ENCODE measurements around the gene SLC2A13.

The SLC2A13 gene

GRCh38 chr12:39959031-39959430 lies 146.8 kb downstream of the SLC2A13 start:
- Histone ChIP-seq H3K9me3 (ENCODE audit: control insufficient read depth in 1 of 2, low read length in 2 of 2) (no peaks in the 10 kb centered on the region), H3K4me1 (ENCODE audit: control insufficient read depth in 1 of 2, insufficient read depth in 2 of 2, low read length in 2 of 2) (no peaks in the 10 kb centered on the region), H3K27ac (ENCODE audit: low read length) (no peak overlapping the region), H3K36me3 (ENCODE audit: control insufficient read depth in 1 of 2, insufficient read depth in 2 of 2, low read length in 2 of 2) (no peaks in the 10 kb centered on the region), H3K27me3 (ENCODE audit: low read depth, low read length) (no peaks in the 10 kb centered on the region), H3K4me3 (ENCODE audit: low read depth in 1 of 2, low read length in 2 of 2) (no peak overlapping the region)

GRCh38 chr12:39958377-39958776 lies 147.5 kb downstream of the SLC2A13 start:
- Histone ChIP-seq H3K4me1 (ENCODE audit: control insufficient read depth in 1 of 2, insufficient read depth in 2 of 2, low read length in 2 of 2) (no peaks in the 10 kb centered on the region), H3K27ac (ENCODE audit: low read length) (no peak overlapping the region), H3K27me3 (ENCODE audit: low read depth, low read length) (no peaks in the 10 kb centered on the region), H3K36me3 (ENCODE audit: control insufficient read depth in 1 of 2, insufficient read depth in 2 of 2, low read length in 2 of 2) (no peaks in the 10 kb centered on the region), H3K9me3 (ENCODE audit: control insufficient read depth in 1 of 2, low read length in 2 of 2) (no peaks in the 10 kb centered on the region), H3K4me3 (ENCODE audit: low read depth in 1 of 2, low read length in 2 of 2) (no peak overlapping the region)

DNA sequence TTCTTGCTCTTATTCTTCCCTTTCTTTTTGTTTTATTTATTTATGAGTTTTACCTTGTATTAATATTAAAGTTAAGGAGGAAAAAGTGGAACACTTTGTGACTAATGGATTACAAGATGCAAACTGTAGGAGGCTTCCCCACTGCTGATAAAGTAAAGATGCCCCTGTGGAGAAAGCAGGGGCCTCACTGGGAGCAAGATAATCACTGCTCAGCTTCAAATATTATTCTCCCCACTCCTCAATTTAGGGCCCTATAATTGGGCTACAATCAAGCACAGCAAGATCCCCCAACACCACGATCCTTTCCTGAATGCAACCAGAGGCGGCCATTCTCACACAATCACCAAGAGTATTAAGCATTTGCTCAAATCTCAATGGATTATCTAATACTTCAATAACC lies 149.2 kb downstream of the SLC2A13 start:
- H3K27me3 ChIP-seq (ENCODE audit: low read depth, low read length), result no peaks in the 10 kb centered on the region

DNA sequence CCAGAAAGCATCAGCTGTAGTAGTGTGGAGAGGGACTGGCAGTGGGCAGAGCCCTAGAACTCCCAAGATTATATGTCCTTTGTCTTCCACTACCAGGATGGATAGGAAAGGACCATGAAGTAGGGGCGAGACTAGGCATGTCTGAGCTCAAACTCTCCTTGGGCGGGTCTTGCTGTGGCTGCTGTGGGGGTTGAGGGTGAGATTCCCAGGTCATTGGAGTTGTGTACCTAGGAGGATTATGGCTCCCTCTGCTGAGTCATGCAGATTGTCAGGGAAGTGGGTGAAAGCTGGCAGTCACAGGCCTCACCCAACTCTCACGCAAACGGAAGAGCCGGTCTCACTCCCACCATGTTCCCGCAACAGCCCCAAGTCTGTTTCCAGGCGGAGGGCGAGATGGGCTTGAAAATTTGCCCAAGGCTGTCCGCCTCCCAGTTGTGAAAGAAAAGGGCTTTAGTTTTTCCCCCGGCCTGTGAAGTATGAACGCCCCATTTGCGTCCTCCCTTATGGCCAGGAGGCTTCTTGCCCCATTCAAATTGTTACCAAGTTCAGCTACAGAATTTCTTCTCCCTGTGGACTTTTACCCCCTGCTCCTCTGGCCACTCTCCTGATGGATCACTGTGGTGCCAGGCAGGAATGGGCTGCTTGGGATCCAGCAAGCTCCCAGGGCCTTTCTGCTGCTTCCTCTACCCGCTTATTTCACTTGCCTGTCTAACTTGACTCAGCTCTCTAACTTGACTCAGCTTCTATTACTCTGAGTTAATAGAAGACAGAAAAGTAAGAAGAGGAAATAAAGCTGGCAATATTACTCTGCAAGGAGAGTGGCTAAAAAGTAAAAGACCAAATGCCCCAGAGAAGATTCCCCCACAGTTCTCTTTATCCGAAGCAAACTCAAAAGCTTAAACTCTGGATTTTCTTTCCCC lies 159.3 kb downstream of the SLC2A13 start:
- no peaks in the 10 kb centered on the region for H3K27me3 ChIP-seq (ENCODE audit: low read depth, low read length)
- H3K27ac ChIP-seq (ENCODE audit: low read length), result no peak overlapping the region
- no peaks in the 10 kb centered on the region for H3K9me3 ChIP-seq (ENCODE audit: control insufficient read depth in 1 of 2, low read length in 2 of 2)
- H3K4me1 ChIP-seq (ENCODE audit: control insufficient read depth in 1 of 2, insufficient read depth in 2 of 2, low read length in 2 of 2), result no peaks in the 10 kb centered on the region
- no peak overlapping the region for H3K4me3 ChIP-seq (ENCODE audit: low read depth in 1 of 2, low read length in 2 of 2)
- H3K36me3 ChIP-seq (ENCODE audit: control insufficient read depth in 1 of 2, insufficient read depth in 2 of 2, low read length in 2 of 2), result no peaks in the 10 kb centered on the region

More for the DNA sequence above, 149.2 kb downstream of the SLC2A13 start:
- Histone ChIP-seq H3K4me1 (ENCODE audit: control insufficient read depth in 1 of 2, insufficient read depth in 2 of 2, low read length in 2 of 2) (no peaks in the 10 kb centered on the region), H3K36me3 (ENCODE audit: control insufficient read depth in 1 of 2, insufficient read depth in 2 of 2, low read length in 2 of 2) (no peaks in the 10 kb centered on the region), H3K9me3 (ENCODE audit: control insufficient read depth in 1 of 2, low read length in 2 of 2) (no peaks in the 10 kb centered on the region), H3K4me3 (ENCODE audit: low read depth in 1 of 2, low read length in 2 of 2) (no peak overlapping the region), H3K27ac (ENCODE audit: low read length) (no peak overlapping the region)

GRCh38 chr12:39937119-39937518 lies 168.8 kb downstream of the SLC2A13 start:
- no peaks in the 10 kb centered on the region for H3K36me3 ChIP-seq (ENCODE audit: control insufficient read depth in 1 of 2, insufficient read depth in 2 of 2, low read length in 2 of 2)
- H3K27ac ChIP-seq (ENCODE audit: low read length), result no peak overlapping the region
- no peaks in the 10 kb centered on the region for H3K4me1 ChIP-seq (ENCODE audit: control insufficient read depth in 1 of 2, insufficient read depth in 2 of 2, low read length in 2 of 2)
- no peaks in the 10 kb centered on the region for H3K27me3 ChIP-seq (ENCODE audit: low read depth, low read length)
- H3K4me3 ChIP-seq (ENCODE audit: low read depth in 1 of 2, low read length in 2 of 2), result no peak overlapping the region
- no peaks in the 10 kb centered on the region for H3K9me3 ChIP-seq (ENCODE audit: control insufficient read depth in 1 of 2, low read length in 2 of 2)

DNA sequence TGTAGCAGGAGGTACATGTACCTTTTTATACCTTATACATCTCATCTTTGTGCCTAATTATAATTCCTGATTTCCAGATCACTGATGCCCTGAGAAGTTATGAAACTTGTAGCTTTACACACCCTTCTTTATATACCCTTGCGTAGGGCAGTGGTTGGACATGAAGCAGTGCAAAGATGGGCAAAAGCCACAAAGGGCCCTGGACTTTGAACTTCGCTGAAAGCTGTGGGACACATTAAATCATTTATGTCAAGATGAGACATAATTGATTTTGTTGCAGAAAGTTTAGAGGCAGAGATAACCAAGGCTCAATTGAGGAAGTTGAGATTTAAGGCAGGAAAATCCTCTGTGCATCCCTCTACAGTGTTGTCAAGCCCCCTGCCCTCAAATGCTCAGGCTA lies 170.0 kb downstream of the SLC2A13 start:
- no peak overlapping the region for H3K4me3 ChIP-seq (ENCODE audit: low read depth in 1 of 2, low read length in 2 of 2)
- no peaks in the 10 kb centered on the region for H3K4me1 ChIP-seq (ENCODE audit: control insufficient read depth in 1 of 2, insufficient read depth in 2 of 2, low read length in 2 of 2)
- H3K36me3 ChIP-seq (ENCODE audit: control insufficient read depth in 1 of 2, insufficient read depth in 2 of 2, low read length in 2 of 2), result no peaks in the 10 kb centered on the region
- no peak overlapping the region for H3K27ac ChIP-seq (ENCODE audit: low read length)
- no peaks in the 10 kb centered on the region for H3K9me3 ChIP-seq (ENCODE audit: control insufficient read depth in 1 of 2, low read length in 2 of 2)
- no peaks in the 10 kb centered on the region for H3K27me3 ChIP-seq (ENCODE audit: low read depth, low read length)

DNA sequence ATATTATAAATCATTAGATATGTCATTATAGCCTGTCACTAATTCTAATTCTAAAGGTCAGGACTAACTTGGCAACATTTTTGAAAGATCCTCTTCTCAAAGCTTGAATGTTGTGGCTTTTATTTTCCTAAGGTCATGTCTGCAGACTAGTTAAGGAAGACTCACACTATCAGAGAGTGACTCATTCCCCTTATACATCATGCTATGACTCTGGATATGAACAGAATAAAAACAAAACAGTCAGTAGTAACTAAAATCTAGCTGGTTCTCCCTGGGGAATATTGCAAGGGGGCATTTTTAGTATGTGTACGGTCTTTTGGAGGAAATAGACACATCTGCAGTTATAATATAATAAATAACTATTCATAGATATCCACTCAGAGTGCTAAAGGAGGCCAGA lies 170.6 kb downstream of the SLC2A13 start:
- H3K36me3 ChIP-seq (ENCODE audit: control insufficient read depth in 1 of 2, insufficient read depth in 2 of 2, low read length in 2 of 2), result no peaks in the 10 kb centered on the region
- no peaks in the 10 kb centered on the region for H3K4me1 ChIP-seq (ENCODE audit: control insufficient read depth in 1 of 2, insufficient read depth in 2 of 2, low read length in 2 of 2)
- no peaks in the 10 kb centered on the region for H3K27me3 ChIP-seq (ENCODE audit: low read depth, low read length)
- no peak overlapping the region for H3K4me3 ChIP-seq (ENCODE audit: low read depth in 1 of 2, low read length in 2 of 2)
- no peaks in the 10 kb centered on the region for H3K9me3 ChIP-seq (ENCODE audit: control insufficient read depth in 1 of 2, low read length in 2 of 2)
- H3K27ac ChIP-seq (ENCODE audit: low read length), result no peak overlapping the region

- Histone ChIP-seq H3K4me3 (ENCODE audit: low read depth in 1 of 2, low read length in 2 of 2) (no peak overlapping the region), H3K36me3 (ENCODE audit: control insufficient read depth in 1 of 2, insufficient read depth in 2 of 2, low read length in 2 of 2) (no peaks in the 10 kb centered on the region), H3K27me3 (ENCODE audit: low read depth, low read length) (no peaks in the 10 kb centered on the region), H3K27ac (ENCODE audit: low read length) (no peak overlapping the region), H3K9me3 (ENCODE audit: control insufficient read depth in 1 of 2, low read length in 2 of 2) (no peaks in the 10 kb centered on the region), H3K4me1 (ENCODE audit: control insufficient read depth in 1 of 2, insufficient read depth in 2 of 2, low read length in 2 of 2) (no peaks in the 10 kb centered on the region)
Measured at GRCh38 chr12:39931857-39932256, 174.0 kb downstream of the SLC2A13 start.

- H3K4me1 ChIP-seq (ENCODE audit: control insufficient read depth in 1 of 2, insufficient read depth in 2 of 2, low read length in 2 of 2), result no peaks in the 10 kb centered on the region
- no peak overlapping the region for H3K27ac ChIP-seq (ENCODE audit: low read length)
Measured at GRCh38 chr12:39931231-39931630, 174.7 kb downstream of the SLC2A13 start.

GRCh38 chr12:39930101-39930500 lies 175.8 kb downstream of the SLC2A13 start:
- Histone ChIP-seq H3K4me1 (ENCODE audit: control insufficient read depth in 1 of 2, insufficient read depth in 2 of 2, low read length in 2 of 2) (no peaks in the 10 kb centered on the region), H3K9me3 (ENCODE audit: control insufficient read depth in 1 of 2, low read length in 2 of 2) (no peaks in the 10 kb centered on the region), H3K4me3 (ENCODE audit: low read depth in 1 of 2, low read length in 2 of 2) (no peak overlapping the region), H3K27ac (ENCODE audit: low read length) (no peak overlapping the region), H3K27me3 (ENCODE audit: low read depth, low read length) (no peaks in the 10 kb centered on the region), H3K36me3 (ENCODE audit: control insufficient read depth in 1 of 2, insufficient read depth in 2 of 2, low read length in 2 of 2) (no peaks in the 10 kb centered on the region)

More at GRCh38 chr12:39931231-39931630, 174.7 kb downstream of the SLC2A13 start:
- Histone ChIP-seq H3K9me3 (ENCODE audit: control insufficient read depth in 1 of 2, low read length in 2 of 2) (no peaks in the 10 kb centered on the region), H3K36me3 (ENCODE audit: control insufficient read depth in 1 of 2, insufficient read depth in 2 of 2, low read length in 2 of 2) (no peaks in the 10 kb centered on the region), H3K4me3 (ENCODE audit: low read depth in 1 of 2, low read length in 2 of 2) (no peak overlapping the region), H3K27me3 (ENCODE audit: low read depth, low read length) (no peaks in the 10 kb centered on the region)

GRCh38 chr12:39928181-39928899 lies 177.5 kb downstream of the SLC2A13 start:
- H3K27me3 ChIP-seq (ENCODE audit: low read depth, low read length), result no peaks in the 10 kb centered on the region
- no peaks in the 10 kb centered on the region for H3K36me3 ChIP-seq (ENCODE audit: control insufficient read depth in 1 of 2, insufficient read depth in 2 of 2, low read length in 2 of 2)
- no peak overlapping the region for H3K4me3 ChIP-seq (ENCODE audit: low read depth in 1 of 2, low read length in 2 of 2)

More at GRCh38 chr12:39928181-39928899, 177.5 kb downstream of the SLC2A13 start:
- H3K9me3 ChIP-seq (ENCODE audit: control insufficient read depth in 1 of 2, low read length in 2 of 2), result no peaks in the 10 kb centered on the region
- no peak overlapping the region for H3K27ac ChIP-seq (ENCODE audit: low read length)
- H3K4me1 ChIP-seq (ENCODE audit: control insufficient read depth in 1 of 2, insufficient read depth in 2 of 2, low read length in 2 of 2), result no peaks in the 10 kb centered on the region

Data from muscle layer of duodenum (tissue), 2 donors.